GM04504 (cell line): ENCODE results near the gene PHPT1.
"Not testable (repeated sequence)": the region's sequence is repeated elsewhere in the genome, so short reads cannot be mapped to it uniquely, and the experiment has no call there.

Experiments used
- DNase-seq: peaks from one replicate; pipeline ENCODE4 v3.0.0-alpha.2; 2012; ENCODE audit warnings: low read depth

PHPT1 gene

GRCh38 chr9:136860933-136861873 is 12.0 kb downstream of the PHPT1 start:
- DNase-seq = no peak

GRCh38 chr9:136861874-136862457 is 12.8 kb downstream of the PHPT1 start:
- DNase-seq = no peak

- DNase-seq = no peak
Observed at GRCh38 chr9:136862849-136863622, 13.8 kb downstream of the PHPT1 start.

GRCh38 chr9:136863623-136864273 is 14.5 kb downstream of the PHPT1 start:
- DNase-seq = no peak

GRCh38 chr9:136865041-136865767 is 16.0 kb downstream of the PHPT1 start:
- no peak for DNase-seq

- DNase-seq = no peak
Observed at GRCh38 chr9:136865768-136866103, 16.5 kb downstream of the PHPT1 start.

- not testable (repeated sequence) for DNase-seq
Observed at GRCh38 chr9:136866898-136867421, 17.8 kb downstream of the PHPT1 start.

GRCh38 chr9:136867480-136867879 is 18.3 kb downstream of the PHPT1 start:
- no peak for DNase-seq

- DNase-seq = no peak
Observed at GRCh38 chr9:136867917-136868316, 18.7 kb downstream of the PHPT1 start.

- DNase-seq = no peak
Observed at GRCh38 chr9:136868644-136869043, 19.4 kb downstream of the PHPT1 start.

- not testable (repeated sequence) for DNase-seq
Observed at GRCh38 chr9:136869611-136870010, 20.4 kb downstream of the PHPT1 start.

- no peak for DNase-seq
Observed at GRCh38 chr9:136875155-136875554, 25.9 kb downstream of the PHPT1 start.

GRCh38 chr9:136876476-136876875 is 27.3 kb downstream of the PHPT1 start:
- no peak for DNase-seq

GRCh38 chr9:136880651-136881050 is 31.4 kb downstream of the PHPT1 start:
- DNase-seq = no peak

- no peak for DNase-seq
Observed at GRCh38 chr9:136881691-136882108, 32.5 kb downstream of the PHPT1 start.

- DNase-seq = peak; percentile 56
Observed at GRCh38 chr9:136882109-136882946, 33.1 kb downstream of the PHPT1 start.

- not testable (repeated sequence) for DNase-seq
Observed at GRCh38 chr9:136882947-136883283, 33.7 kb downstream of the PHPT1 start.

GRCh38 chr9:136883670-136884069 is 34.5 kb downstream of the PHPT1 start:
- DNase-seq = not testable (repeated sequence)

- peak; percentile 98 for DNase-seq
Observed at GRCh38 chr9:136885950-136886578, 36.9 kb downstream of the PHPT1 start, which contains the start of gene TRAF2. Gene TRAF2, plus strand, starts transcription at chr9:136886516. Its CDS starts 12,225 bp downstream, at chr9:136898741.
